Muscle of back (tissue), 11 donors: Measurements from ENCODE around the gene DKKL1. TPM values are rescaled to one million over a fixed set of nuclear protein-coding genes. Genes with fewer than 3 reads are reported as not detected.

ENCODE experiments used
- DNase-seq, 3 donors: peaks; one replicate each; pipeline versions ENCODE4 v3.0.0 to v3.0.0-alpha.2; 2013
- polyA plus RNA-seq, 10 donors: library from polyadenylated mRNA; unstranded; fragments of 120-200 nt; gene quantifications; one replicate each; pipeline ENCODE4 v1.2.1, GENCODE V29; 2013; ENCODE audit not compliant: insufficient read length in 10 of 10

The DKKL1 gene
- polyA plus RNA-seq, 10 donors = 1.3 to 2.7 (median 1.8) TPM

DNA sequence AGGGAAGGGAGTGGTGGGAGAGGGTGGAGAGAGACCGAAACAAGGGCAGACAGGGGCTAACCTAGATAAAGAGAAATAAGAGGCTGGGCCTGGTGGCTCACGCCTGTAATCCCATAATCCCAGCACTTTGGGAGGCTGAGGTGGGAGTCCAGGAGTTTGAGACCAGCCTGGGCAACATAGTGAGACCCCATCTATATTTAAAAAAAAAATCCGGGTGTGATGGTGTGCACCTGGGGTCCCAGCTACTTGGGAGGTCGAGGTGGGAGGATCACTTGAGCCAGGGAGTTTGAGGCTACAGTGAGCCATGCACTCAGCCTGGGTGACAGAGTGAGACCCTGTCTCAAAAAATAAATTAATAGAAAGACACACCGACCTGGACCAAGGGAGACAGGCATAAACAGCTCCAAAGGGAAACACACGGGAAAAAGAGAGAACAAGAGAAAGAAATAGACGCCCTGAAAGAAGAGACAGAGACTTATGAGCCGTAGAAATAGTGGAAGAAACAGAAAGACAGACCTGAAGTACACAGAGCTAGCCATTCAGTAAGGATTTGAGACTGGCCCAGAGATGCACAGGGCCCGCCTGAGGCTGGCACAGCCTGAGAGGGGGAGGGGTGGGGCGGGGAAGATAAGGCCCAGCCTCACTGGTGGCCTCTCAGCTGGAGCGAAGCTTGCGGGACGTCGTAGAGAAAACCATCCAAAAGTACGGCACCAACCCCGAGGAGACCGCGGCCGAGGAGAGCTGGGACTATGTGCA is 26.2 kb upstream of the DKKL1 start:
- DNase-seq = no peak

GRCh38 chr19:49338023-49338677 is 25.5 kb upstream of the DKKL1 start:
- DNase-seq = no peak

GRCh38 chr19:49338691-49339300 is 24.9 kb upstream of the DKKL1 start:
- no peak for DNase-seq

GRCh38 chr19:49339301-49340068 is 24.2 kb upstream of the DKKL1 start:
- peak; percentile 85 to 96 (median 90) for DNase-seq

DNA sequence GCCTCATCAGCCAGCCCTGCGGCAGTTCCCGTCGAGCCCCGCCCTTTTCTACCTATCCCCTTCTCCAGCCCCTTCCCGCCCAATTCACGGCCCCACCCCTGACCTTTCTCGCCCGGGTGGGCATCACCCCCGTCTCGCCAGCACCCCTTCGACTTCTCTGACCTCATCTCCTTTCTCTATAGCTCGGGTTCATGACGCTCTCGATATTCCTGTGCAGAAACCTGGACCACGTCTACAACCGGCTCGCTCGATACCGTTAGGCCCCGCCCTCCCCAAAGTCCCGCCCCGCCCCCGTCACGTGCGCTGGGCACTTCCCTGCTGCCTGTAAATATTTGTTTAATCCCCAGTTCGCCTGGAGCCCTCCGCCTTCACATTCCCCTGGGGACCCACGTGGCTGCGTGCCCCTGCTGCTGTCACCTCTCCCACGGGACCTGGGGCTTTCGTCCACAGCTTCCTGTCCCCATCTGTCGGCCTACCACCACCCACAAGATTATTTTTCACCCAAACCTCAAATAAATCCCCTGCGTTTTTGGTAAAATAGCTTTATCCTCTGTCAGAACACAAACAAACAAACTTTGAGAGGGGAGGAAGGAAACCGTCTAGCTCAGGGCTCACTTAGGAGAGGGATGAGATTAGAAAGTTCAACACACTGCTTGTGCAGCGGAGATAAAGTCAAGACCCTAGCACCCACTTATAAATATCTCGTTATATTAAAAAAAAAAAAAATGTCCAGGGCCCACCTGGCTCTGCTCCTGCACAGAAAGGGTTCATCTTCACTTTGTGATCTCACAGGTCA is 23.4 kb upstream of the DKKL1 start:
- peak in 1 of 3 donors; percentile 57 for DNase-seq

DNA sequence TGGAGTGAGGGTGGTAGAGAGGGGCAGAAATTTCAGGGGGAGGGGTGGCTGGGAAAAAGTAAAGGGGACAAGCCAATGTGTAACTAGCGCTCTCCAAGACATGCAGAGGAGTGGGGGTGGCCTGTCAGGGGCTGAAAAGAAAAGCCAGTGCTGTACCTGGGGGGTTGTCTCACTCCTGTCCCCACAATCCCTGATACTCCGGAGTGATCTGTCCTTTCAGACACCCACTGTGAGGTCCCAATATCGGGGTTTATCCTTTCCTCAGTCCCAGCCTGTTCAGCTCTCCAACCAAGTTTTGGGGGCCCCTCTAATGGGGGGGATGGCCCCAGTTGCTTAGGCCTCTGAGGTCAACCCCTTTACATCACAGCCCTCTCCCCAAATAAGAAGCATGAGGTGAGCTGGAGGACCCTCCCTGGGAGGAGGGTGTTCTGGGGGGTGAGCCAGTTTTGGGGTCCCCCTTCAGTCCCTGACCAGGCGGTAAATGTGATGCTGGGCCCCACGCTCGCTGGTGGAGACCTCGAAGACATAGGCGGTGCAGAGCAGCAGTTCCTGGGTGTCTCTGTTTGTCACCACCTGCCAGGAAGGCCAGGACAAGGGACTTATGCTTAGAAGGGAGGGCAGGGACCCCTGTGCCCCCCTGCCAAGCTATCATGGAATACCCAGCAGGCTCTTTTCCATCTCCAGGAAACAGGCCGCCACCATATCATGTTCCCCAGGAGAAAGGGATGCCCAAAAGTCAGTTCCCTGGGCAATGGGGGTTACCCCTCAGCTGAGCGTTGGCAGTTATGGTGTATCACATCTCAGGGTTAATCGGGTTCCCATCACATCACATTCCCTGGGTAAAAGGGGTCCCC is 22.6 kb upstream of the DKKL1 start:
- no peak for DNase-seq

DNA sequence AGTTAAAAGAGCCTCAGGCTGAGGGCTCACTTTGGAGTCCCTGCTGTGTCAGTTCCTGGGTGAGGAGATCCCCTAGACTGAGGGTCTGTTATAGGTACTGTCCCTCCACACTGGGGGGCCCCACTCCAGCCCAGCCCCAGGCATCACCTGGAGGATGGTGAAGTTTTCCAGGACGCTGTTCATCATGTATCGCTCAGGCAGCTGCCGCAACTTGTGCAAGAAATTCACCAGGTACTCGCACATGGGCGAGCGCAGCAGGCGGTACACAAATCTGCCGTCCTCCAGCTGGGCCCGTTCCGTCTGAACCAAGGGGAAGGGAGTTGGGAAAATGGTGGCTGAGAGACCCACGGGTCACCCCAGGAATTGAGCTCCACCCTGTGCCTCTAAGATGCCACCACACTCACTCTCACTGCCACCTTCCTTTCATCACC is 21.4 kb upstream of the DKKL1 start:
- no peak for DNase-seq

GRCh38 chr19:49343123-49343522 is 20.6 kb upstream of the DKKL1 start:
- no peak for DNase-seq

GRCh38 chr19:49344505-49345423 is 18.9 kb upstream of the DKKL1 start:
- no peak for DNase-seq

- DNase-seq = no peak
These were observed 16.5 kb upstream of the DKKL1 start for GRCh38 chr19:49347191-49347590.

DNA sequence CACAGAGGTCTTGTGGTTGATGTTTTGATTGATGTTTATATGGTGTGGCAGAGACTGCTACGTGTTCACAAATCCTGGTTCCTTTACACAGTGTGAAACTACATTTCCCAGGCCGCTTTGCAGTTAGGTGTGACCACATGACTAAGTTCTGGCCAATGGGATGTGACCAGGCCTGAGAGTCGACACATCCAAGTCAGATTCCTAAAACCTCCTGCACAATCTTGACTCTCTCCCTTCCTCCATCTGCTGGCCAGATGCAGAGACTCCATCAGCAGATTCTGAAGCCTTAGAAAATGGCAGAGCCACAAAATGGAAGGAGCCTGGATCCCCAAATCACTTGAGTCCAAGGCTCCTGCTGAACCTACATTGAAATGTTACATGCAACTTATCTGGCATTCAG is 15.8 kb upstream of the DKKL1 start:
- peak in 1 of 3 donors; percentile 69 for DNase-seq

DNA sequence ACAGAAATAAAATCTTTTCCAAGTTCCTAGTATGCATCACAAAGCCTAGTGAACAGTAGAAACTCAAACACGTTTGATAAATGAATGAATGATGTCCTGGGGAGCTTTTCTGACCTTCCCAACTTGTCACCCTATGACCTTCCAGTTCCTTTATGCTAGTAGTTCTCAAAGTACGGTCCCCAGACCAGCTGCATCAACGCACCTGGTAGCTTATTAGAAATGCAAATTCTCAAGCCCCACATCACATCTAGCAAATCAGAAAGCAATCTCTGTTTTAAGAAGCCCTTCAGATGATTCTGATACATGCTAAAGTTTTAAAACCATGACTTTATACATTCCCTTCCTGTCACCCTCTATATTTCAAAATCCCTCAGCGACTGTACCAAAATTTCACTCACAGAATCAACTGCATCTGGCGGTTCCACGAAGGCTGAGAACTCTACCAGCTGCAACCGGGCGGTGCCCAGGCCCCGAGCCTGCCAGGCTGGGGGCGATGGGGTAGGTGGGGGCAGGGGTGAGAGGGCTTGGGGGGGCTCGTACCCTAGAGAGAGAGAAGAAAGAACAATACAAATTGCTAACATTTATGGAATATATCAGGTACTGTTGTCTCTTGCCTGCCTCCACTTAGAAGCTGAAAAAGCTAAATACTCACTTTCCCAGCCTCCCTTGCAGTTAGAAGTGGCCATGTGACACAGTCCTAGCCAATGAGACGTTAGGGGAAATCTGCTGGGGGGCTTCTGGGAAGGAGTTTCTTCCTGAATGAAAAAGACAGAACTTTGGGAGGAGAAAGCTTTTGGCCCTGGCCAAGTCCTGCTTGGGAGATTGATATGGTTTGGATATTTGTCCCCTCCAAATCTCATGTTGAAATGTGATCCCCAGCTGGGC is 15.1 kb upstream of the DKKL1 start:
- DNase-seq = no peak

DNA sequence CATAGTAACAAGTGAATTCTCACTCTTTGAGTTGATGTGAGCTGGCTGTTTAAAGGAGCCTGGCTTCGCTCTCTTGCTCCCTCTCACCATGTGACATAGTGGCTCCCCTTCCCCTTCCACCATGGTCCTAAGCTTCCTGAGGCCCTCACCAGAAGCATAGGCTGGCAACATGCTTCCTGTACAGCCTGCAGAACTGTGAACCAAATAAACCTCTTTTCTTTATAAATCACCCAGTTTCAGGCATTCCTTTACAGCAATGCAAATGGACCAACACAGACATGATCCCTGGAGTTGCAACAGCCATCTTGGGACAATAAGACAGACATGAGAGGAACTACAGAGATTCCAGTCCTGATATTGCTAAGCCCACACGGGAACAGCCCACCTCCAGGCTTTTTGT is 14.1 kb upstream of the DKKL1 start:
- no peak for DNase-seq

DNA sequence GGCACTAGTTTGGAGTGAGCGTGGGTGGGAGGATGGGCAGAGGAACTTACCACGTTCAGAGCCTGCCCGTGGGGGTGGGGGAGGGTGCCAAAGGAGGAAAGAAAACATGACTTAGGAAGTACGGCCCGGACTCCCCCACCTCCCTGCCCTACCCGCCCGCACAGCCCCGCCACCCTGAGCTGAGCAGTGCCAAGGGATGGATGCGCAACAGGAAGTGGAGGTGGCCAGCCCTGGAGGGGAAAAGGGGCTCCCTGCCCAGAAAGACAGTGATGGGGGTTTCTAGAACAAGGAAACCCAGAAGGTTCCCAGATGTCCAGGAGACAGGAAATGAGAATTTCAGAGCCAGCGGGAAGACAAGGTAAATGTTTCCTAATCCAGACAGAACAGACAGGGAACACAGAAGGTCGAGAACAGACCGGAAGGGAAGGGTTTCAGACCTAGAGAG is 7.7 kb upstream of the DKKL1 start:
- peak in 1 of 3 donors; percentile 61 for DNase-seq

GRCh38 chr19:49356382-49356781 is 7.3 kb upstream of the DKKL1 start:
- DNase-seq = peak in 1 of 3 donors; percentile 45

GRCh38 chr19:49357186-49357585 is 6.5 kb upstream of the DKKL1 start:
- no peak for DNase-seq

DNA sequence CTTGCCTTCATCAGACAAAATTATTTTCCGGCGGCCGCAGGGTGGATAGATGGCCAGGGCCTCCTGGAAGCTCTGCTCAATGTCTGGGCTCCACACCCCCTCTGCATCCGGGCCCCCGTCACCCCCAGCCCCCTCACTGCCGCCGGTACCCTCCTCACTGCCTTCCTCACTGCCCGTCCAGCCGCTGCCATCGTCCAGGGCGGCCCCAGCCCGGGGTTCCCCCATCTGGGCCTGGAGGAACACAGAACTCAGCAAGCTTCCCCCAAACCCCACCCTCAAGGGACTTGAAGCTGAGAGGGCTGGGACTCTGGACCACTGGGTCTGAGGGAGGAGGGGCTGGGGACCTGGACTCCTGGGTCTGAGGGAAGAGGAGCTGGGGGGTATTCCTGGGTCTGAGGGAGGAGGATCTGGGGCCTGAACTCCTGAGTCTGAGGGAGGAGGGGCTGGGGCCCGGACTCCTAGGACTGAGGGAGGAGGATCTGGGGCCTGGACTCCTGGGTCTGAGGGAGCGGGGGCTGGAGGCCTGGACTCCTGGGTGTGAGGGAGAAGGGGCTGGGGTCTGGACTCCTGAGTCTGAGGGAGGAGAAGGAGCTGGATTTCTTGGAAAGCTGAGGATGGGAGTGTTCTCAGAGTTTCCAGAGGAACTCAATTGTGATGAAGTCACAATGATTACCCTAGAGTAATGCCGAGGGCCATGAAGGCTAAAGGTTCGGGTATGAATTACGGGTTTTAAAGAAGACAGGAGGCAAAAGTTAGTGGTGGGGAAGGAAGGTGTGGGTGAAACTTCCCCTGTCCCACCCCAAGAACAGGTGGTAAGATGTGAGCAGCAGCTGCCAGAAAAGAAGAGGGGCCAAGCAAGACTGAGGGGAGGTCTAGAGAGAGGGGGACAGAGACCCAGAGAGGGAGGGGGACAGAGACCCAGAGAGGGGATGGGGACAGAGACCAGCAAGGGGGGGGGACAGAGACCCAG is 3.5 kb upstream of the DKKL1 start:
- DNase-seq = peak in 1 of 3 donors; percentile 68
